ENCODE results near the gene CYBA.

CYBA gene

GRCh38 chr16:88645455-88645854, 5.4 kb downstream of the CYBA start:
- Histone ChIP-seq H3K4me3 (ENCODE audit: low read depth, low read length) (no peak overlapping the region), H4K12ac (ENCODE audit: low read depth, low read length) (peak overlapping the region; percentile 9), H3K9me3 (ENCODE audit: insufficient read depth, low read depth, low read length) (no peaks in the 10 kb centered on the region), H2BK120ac (ENCODE audit: insufficient read depth, low read length, poor library complexity) (no peak overlapping the region), H3K79me1 (ENCODE audit: low read length) (peaks cover 7% of the 10 kb centered on the region), H3K27me3 (ENCODE audit: insufficient read depth, low read length) (no peaks in the 10 kb centered on the region), H3K14ac (ENCODE audit: low read length) (no peak overlapping the region), H4K91ac (ENCODE audit: low read depth, low read length) (no peak overlapping the region), H3K4me1 (ENCODE audit: control insufficient read depth in 1 of 2, insufficient read depth in 2 of 2, low read length in 2 of 2) (peaks cover 7 to 8% of the 10 kb centered on the region in 2 experiments), H3K4me2 (ENCODE audit: low read length) (no peak overlapping the region), H4K8ac (ENCODE audit: low read depth, low read length) (no peak overlapping the region), H2BK12ac (ENCODE audit: low read length) (no peak overlapping the region), H3K23ac (ENCODE audit: low read length) (no peak overlapping the region), H2AFZ (ENCODE audit: insufficient read depth, low read length, poor library complexity) (no peak overlapping the region), H3K27ac (ENCODE audit: low read depth, low read length) (no peak overlapping the region), H3K79me2 (ENCODE audit: control insufficient read depth, insufficient read depth, low read length, poor library complexity) (peaks cover 5% of the 10 kb centered on the region), H3K36me3 (ENCODE audit: control insufficient read depth in 1 of 2, insufficient read depth in 2 of 2, low read length in 2 of 2) (peaks cover 30 to 31% of the 10 kb centered on the region in 2 experiments), H3K9ac (ENCODE audit: low read length) (no peak overlapping the region), H2BK5ac (ENCODE audit: low read depth, low read length, poor library complexity) (no peak overlapping the region), H2AK5ac (ENCODE audit: low read length) (no peak overlapping the region), H3K18ac (ENCODE audit: low read length) (no peak overlapping the region), H3K4ac (ENCODE audit: low read depth, low read length) (no peak overlapping the region)
- no CpG with 5 or more reads among the region's 16 CpGs for WGBS (ENCODE audit: extremely low coverage, insufficient coverage, insufficient read length)
- DNase-seq: no peak

- Histone ChIP-seq H4K12ac (ENCODE audit: low read depth, low read length) (no peak overlapping the region), H3K27ac (ENCODE audit: low read depth, low read length) (no peak overlapping the region), H3K4me3 (ENCODE audit: low read depth, low read length) (no peak overlapping the region), H3K9ac (ENCODE audit: low read length) (no peak overlapping the region), H3K79me2 (ENCODE audit: control insufficient read depth, insufficient read depth, low read length, poor library complexity) (no peaks in the 10 kb centered on the region), H3K4me2 (ENCODE audit: low read length) (no peak overlapping the region), H3K23ac (ENCODE audit: low read length) (no peak overlapping the region), H4K91ac (ENCODE audit: low read depth, low read length) (no peak overlapping the region), H2BK5ac (ENCODE audit: low read depth, low read length, poor library complexity) (no peak overlapping the region), H2AK5ac (ENCODE audit: low read length) (no peak overlapping the region), H3K14ac (ENCODE audit: low read length) (no peak overlapping the region), H3K36me3 (ENCODE audit: control insufficient read depth in 1 of 2, insufficient read depth in 2 of 2, low read length in 2 of 2) (peaks cover 22 to 28% of the 10 kb centered on the region in 2 experiments), H2BK12ac (ENCODE audit: low read length) (no peak overlapping the region), H3K4ac (ENCODE audit: low read depth, low read length) (no peak overlapping the region), H3K9me3 (ENCODE audit: insufficient read depth, low read depth, low read length) (peaks cover 5% of the 10 kb centered on the region), H3K4me1 (ENCODE audit: control insufficient read depth in 1 of 2, insufficient read depth in 2 of 2, low read length in 2 of 2) (peaks cover 0 to 2% of the 10 kb centered on the region in 2 experiments), H3K18ac (ENCODE audit: low read length) (no peak overlapping the region), H2BK120ac (ENCODE audit: insufficient read depth, low read length, poor library complexity) (no peak overlapping the region), H2AFZ (ENCODE audit: insufficient read depth, low read length, poor library complexity) (no peak overlapping the region), H3K27me3 (ENCODE audit: insufficient read depth, low read length) (no peaks in the 10 kb centered on the region), H4K8ac (ENCODE audit: low read depth, low read length) (no peak overlapping the region), H3K79me1 (ENCODE audit: low read length) (no peaks in the 10 kb centered on the region)
- DNase-seq: no peak
- WGBS (ENCODE audit: extremely low coverage, insufficient coverage, insufficient read length): no CpG with 5 or more reads among the region's 9 CpGs
Measured at GRCh38 chr16:88643644-88643932, 7.3 kb downstream of the CYBA start.

GRCh38 chr16:88642881-88643643, 7.8 kb downstream of the CYBA start:
- no peak overlapping the region for H3K4ac ChIP-seq (ENCODE audit: low read depth, low read length)
- H4K91ac ChIP-seq (ENCODE audit: low read depth, low read length): no peak overlapping the region
- H3K9me3 ChIP-seq (ENCODE audit: insufficient read depth, low read depth, low read length): peaks cover 7% of the 10 kb centered on the region
- H3K23ac ChIP-seq (ENCODE audit: low read length): no peak overlapping the region
- no peak overlapping the region for H4K12ac ChIP-seq (ENCODE audit: low read depth, low read length)
- H2AK5ac ChIP-seq (ENCODE audit: low read length): no peak overlapping the region
- peaks cover 3% of the 10 kb centered on the region for H3K27me3 ChIP-seq (ENCODE audit: insufficient read depth, low read length)
- H3K4me1 ChIP-seq (ENCODE audit: control insufficient read depth in 1 of 2, insufficient read depth in 2 of 2, low read length in 2 of 2): peaks cover 0 to 5% of the 10 kb centered on the region in 2 experiments
- no peak overlapping the region for H2BK12ac ChIP-seq (ENCODE audit: low read length)
- no peak overlapping the region for H3K27ac ChIP-seq (ENCODE audit: low read depth, low read length)
- peaks cover 22 to 28% of the 10 kb centered on the region in 2 experiments for H3K36me3 ChIP-seq (ENCODE audit: control insufficient read depth in 1 of 2, insufficient read depth in 2 of 2, low read length in 2 of 2)
- H3K4me2 ChIP-seq (ENCODE audit: low read length): no peak overlapping the region
- no peak overlapping the region for H2AFZ ChIP-seq (ENCODE audit: insufficient read depth, low read length, poor library complexity)
- no peak overlapping the region for H4K8ac ChIP-seq (ENCODE audit: low read depth, low read length)
- DNase-seq: no peak
- no CpG with 5 or more reads among the region's 58 CpGs for WGBS (ENCODE audit: extremely low coverage, insufficient coverage, insufficient read length)
- H3K9ac ChIP-seq (ENCODE audit: low read length): no peak overlapping the region
- no peak overlapping the region for H3K18ac ChIP-seq (ENCODE audit: low read length)
- H2BK5ac ChIP-seq (ENCODE audit: low read depth, low read length, poor library complexity): no peak overlapping the region
- no peak overlapping the region for H2BK120ac ChIP-seq (ENCODE audit: insufficient read depth, low read length, poor library complexity)
- no peak overlapping the region for H3K4me3 ChIP-seq (ENCODE audit: low read depth, low read length)
- no peaks in the 10 kb centered on the region for H3K79me2 ChIP-seq (ENCODE audit: control insufficient read depth, insufficient read depth, low read length, poor library complexity)
- H3K79me1 ChIP-seq (ENCODE audit: low read length): no peaks in the 10 kb centered on the region
- no peak overlapping the region for H3K14ac ChIP-seq (ENCODE audit: low read length)

GRCh38 chr16:88640498-88641247, 10.2 kb downstream of the CYBA start:
- DNase-seq: no peak
- Histone ChIP-seq H3K9me3 (ENCODE audit: insufficient read depth, low read depth, low read length) (peaks cover 7% of the 10 kb centered on the region), H3K23ac (ENCODE audit: low read length) (no peak overlapping the region), H2BK120ac (ENCODE audit: insufficient read depth, low read length, poor library complexity) (no peak overlapping the region), H3K79me2 (ENCODE audit: control insufficient read depth, insufficient read depth, low read length, poor library complexity) (no peaks in the 10 kb centered on the region), H3K4me3 (ENCODE audit: low read depth, low read length) (no peak overlapping the region), H4K8ac (ENCODE audit: low read depth, low read length) (no peak overlapping the region), H2AK5ac (ENCODE audit: low read length) (no peak overlapping the region), H3K79me1 (ENCODE audit: low read length) (peaks cover 2% of the 10 kb centered on the region), H4K91ac (ENCODE audit: low read depth, low read length) (peak overlapping the region; percentile 15), H3K14ac (ENCODE audit: low read length) (no peak overlapping the region), H3K4me2 (ENCODE audit: low read length) (no peak overlapping the region), H3K36me3 (ENCODE audit: control insufficient read depth in 1 of 2, insufficient read depth in 2 of 2, low read length in 2 of 2) (peaks cover 13 to 21% of the 10 kb centered on the region in 2 experiments), H4K12ac (ENCODE audit: low read depth, low read length) (no peak overlapping the region), H3K4ac (ENCODE audit: low read depth, low read length) (no peak overlapping the region), H3K27ac (ENCODE audit: low read depth, low read length) (no peak overlapping the region), H3K27me3 (ENCODE audit: insufficient read depth, low read length) (peaks cover 3% of the 10 kb centered on the region), H3K9ac (ENCODE audit: low read length) (no peak overlapping the region), H2BK12ac (ENCODE audit: low read length) (no peak overlapping the region), H3K4me1 (ENCODE audit: control insufficient read depth in 1 of 2, insufficient read depth in 2 of 2, low read length in 2 of 2) (peaks cover 0 to 2% of the 10 kb centered on the region in 2 experiments), H2BK5ac (ENCODE audit: low read depth, low read length, poor library complexity) (no peak overlapping the region), H3K18ac (ENCODE audit: low read length) (no peak overlapping the region), H2AFZ (ENCODE audit: insufficient read depth, low read length, poor library complexity) (no peak overlapping the region)
- WGBS (ENCODE audit: extremely low coverage, insufficient coverage, insufficient read length): no CpG with 5 or more reads among the region's 17 CpGs

Measured in trophoblast cell (in vitro differentiated cells and primary cell).